DND-41 (cell line): Measurements from ENCODE around the gene DDC.

Experiments used
- ATAC-seq: fragments of 200-7000 bp; cut with Tn5 transposase; 3 replicates; pipeline ENCODE4 v1.9.1; 2021; ENCODE audit warnings: low read depth; ENCODE audit not compliant: insufficient read depth
- DNase-seq: peaks from one replicate; pipeline ENCODE4 v3.0.0-alpha.2; 2020
- H2AFZ ChIP-seq: 2 replicates; pipeline ENCODE4 v1.6.0; 2012; ENCODE audit warnings: low read depth, low read length
- H3K27ac ChIP-seq: 2 replicates; pipeline ENCODE4 v1.5.1; 2012; ENCODE audit warnings: low read length, inconsistent platforms
- H3K27me3 ChIP-seq: fragments of 200-600 bp; sonication (generic); 2 replicates; pipeline ENCODE4 v1.6.0; 2012; ENCODE audit warnings: low read length, mild to moderate bottlenecking, inconsistent platforms; ENCODE audit not compliant: insufficient read depth, poor library complexity
- H3K36me3 ChIP-seq: 2 replicates; pipeline ENCODE4 v1.5.1; 2012; ENCODE audit warnings: low read length, inconsistent platforms; ENCODE audit not compliant: insufficient read depth
- H3K4me1 ChIP-seq: 2 replicates; pipeline ENCODE4 v1.5.1; 2012; ENCODE audit warnings: mild to moderate bottlenecking, low read length; ENCODE audit not compliant: insufficient read depth
- H3K4me2 ChIP-seq: 2 replicates; pipeline ENCODE4 v1.6.0; 2012; ENCODE audit warnings: mild to moderate bottlenecking, moderate library complexity, low read length, inconsistent platforms; ENCODE audit not compliant: insufficient read depth
- H3K4me3 ChIP-seq, 2 experiments: fragments of 200-600 bp in 1 of 2; shearing (Covaris generic) in 1 of 2; 2 replicates each; pipeline ENCODE4 v1.5.1; 2012 to 2016; ENCODE audit warnings: inconsistent platforms in 2 of 2, low read length in 2 of 2, mild to moderate bottlenecking in 2 of 2, low read depth in 1 of 2, moderate library complexity in 1 of 2
- H3K79me2 ChIP-seq: 2 replicates; pipeline ENCODE4 v1.6.0; 2012; ENCODE audit warnings: low read length, inconsistent platforms; ENCODE audit not compliant: insufficient read depth
- H3K9ac ChIP-seq: 2 replicates; pipeline ENCODE4 v1.6.0; 2012; ENCODE audit warnings: low read depth, mild to moderate bottlenecking, inconsistent platforms, low read length, moderate library complexity
- H3K9me3 ChIP-seq: 2 replicates; pipeline ENCODE4 v1.5.1; 2012; ENCODE audit warnings: low read length, moderate library complexity, mild to moderate bottlenecking, inconsistent platforms; ENCODE audit not compliant: insufficient read depth, severe bottlenecking
- H4K20me1 ChIP-seq: 2 replicates; pipeline ENCODE4 v1.6.0; 2012; ENCODE audit warnings: low read length; ENCODE audit not compliant: insufficient read depth
- EZH2 ChIP-seq: IDR thresholded peaks from 3 replicates; pipeline ENCODE4 v1.6.1; 2012; ENCODE audit warnings: borderline replicate concordance, low read depth, mild to moderate bottlenecking, moderate library complexity, low read length, inconsistent platforms; ENCODE audit not compliant: severe bottlenecking
- TF ChIP-seq, protein P1 (sequence below): IDR thresholded peaks from 2 replicates; pipeline ENCODE4 v1.5.1; 2012; ENCODE audit warnings: borderline replicate concordance, low read length, moderate library complexity, mild to moderate bottlenecking; ENCODE audit not compliant: poor library complexity, severe bottlenecking; ENCODE audit errors: extremely low read depth

DDC gene

DNA sequence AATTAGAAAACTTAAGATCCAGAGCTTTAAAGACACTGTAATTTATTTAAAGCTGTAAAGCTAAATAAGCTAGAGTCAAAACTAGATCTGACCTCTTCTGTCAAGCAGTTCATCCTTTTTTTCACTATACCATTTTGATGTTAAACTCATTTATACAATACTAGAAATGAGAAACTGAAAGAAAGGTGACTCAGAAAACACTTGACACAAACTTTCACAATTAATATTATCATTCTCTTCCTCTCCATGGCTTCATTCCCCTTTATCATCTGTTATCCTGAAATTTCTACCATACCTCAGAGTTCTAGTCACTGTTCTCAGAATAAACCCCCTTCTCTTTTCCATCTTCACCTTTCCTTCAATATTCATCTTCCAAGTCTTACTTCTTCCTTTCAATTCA, 116.4 kb downstream of the DDC start:
- Histone ChIP-seq H3K4me3 (peak overlapping the region in 1 of 2 experiments; percentile 96; a peak in 3 of 4 replicates), H3K27ac (peak overlapping the region; percentile 89; the same call in 1 of the 2 replicates), H2AFZ (no peak overlapping the region), H4K20me1 (peaks cover 22% of the 10 kb centered on the region; the same call in 1 of the 2 replicates), H3K4me2 (peak overlapping the region; percentile 90), H3K9ac (peak overlapping the region; percentile 96), H3K4me1 (peaks cover 56% of the 10 kb centered on the region), H3K79me2 (peaks cover 74% of the 10 kb centered on the region), H3K27me3 (no peaks in the 10 kb centered on the region), H3K36me3 (peaks cover 45% of the 10 kb centered on the region), H3K9me3 (no peaks in the 10 kb centered on the region)
- DNase-seq: no peak
- TF ChIP-seq EZH2: no peak
- TF ChIP-seq, protein P1, sequence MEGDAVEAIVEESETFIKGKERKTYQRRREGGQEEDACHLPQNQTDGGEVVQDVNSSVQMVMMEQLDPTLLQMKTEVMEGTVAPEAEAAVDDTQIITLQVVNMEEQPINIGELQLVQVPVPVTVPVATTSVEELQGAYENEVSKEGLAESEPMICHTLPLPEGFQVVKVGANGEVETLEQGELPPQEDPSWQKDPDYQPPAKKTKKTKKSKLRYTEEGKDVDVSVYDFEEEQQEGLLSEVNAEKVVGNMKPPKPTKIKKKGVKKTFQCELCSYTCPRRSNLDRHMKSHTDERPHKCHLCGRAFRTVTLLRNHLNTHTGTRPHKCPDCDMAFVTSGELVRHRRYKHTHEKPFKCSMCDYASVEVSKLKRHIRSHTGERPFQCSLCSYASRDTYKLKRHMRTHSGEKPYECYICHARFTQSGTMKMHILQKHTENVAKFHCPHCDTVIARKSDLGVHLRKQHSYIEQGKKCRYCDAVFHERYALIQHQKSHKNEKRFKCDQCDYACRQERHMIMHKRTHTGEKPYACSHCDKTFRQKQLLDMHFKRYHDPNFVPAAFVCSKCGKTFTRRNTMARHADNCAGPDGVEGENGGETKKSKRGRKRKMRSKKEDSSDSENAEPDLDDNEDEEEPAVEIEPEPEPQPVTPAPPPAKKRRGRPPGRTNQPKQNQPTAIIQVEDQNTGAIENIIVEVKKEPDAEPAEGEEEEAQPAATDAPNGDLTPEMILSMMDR: no peak
- no peak for ATAC-seq

DNA sequence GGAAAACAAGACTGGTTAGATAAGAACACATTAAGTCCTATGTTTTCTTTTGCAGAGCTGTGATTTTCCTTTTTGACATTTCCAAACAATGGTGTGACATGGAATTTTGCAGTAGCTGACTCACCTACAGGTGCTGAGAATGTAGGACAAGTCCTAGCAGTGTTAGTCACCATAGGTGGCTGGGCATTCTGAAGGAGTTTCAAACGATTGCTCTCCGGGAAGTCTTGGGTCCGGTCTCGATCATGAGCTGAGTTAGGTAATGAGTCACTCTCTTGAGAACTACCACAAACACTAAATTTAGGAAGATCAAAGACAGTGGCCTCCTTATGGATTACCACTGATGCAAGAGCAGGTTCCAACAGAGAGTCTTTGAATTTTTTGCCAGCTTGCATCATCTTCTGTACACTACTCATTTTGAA, 118.7 kb downstream of the DDC start:
- DNase-seq (no peak), ATAC-seq (no peak)
- Histone ChIP-seq H3K9ac (no peak overlapping the region), H3K4me3 (no peak overlapping the region), H3K9me3 (no peaks in the 10 kb centered on the region), H3K79me2 (peaks cover 96% of the 10 kb centered on the region), H3K36me3 (peaks cover 67% of the 10 kb centered on the region), H4K20me1 (peaks cover 22% of the 10 kb centered on the region; the same call in 1 of the 2 replicates), H3K4me2 (peak overlapping the region; percentile 31; the same call in 1 of the 2 replicates), H3K27ac (no peak overlapping the region), H2AFZ (no peak overlapping the region), H3K27me3 (no peaks in the 10 kb centered on the region), H3K4me1 (peaks cover 55% of the 10 kb centered on the region)
- no peak for TF ChIP-seq EZH2
- TF ChIP-seq, protein P1: no peak

DNA sequence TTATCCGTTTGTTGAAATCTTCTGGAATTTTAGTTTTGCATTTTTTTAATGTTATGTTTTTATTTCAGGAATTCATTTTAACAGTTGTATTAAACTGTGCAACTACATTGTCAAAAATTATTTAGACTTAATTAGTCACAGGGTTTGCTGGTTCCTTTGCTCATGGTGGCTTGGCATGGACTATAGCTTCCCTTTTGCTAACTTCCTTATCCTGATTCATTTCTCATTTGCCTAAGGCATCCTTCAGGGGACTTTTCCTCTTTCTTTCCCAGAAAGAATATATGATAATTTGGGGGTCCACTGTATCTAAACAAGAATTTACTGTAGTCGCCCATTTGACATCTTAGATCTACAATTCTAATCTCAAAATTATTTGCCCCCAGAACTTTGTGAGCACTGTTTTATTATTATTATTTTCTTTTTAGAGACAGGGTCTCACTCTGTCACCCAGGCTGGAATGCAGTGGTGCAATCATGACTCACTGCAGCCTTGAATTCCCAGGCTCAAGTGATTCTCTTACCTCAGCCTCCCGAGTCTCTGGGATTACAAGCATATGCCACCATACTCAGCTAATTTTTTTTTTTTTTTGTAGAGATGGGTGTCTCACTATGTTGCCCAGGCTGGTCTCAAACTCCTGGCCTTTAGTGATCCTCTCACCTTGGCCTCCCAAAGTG, 128.9 kb downstream of the DDC start:
- Histone ChIP-seq H4K20me1 (peaks cover 31% of the 10 kb centered on the region), H3K27me3 (no peaks in the 10 kb centered on the region), H3K9me3 (no peaks in the 10 kb centered on the region), H3K4me2 (no peak overlapping the region), H3K4me1 (no peaks in the 10 kb centered on the region), H3K79me2 (peaks cover 27% of the 10 kb centered on the region), H2AFZ (no peak overlapping the region), H3K36me3 (peaks cover 48% of the 10 kb centered on the region), H3K27ac (no peak overlapping the region), H3K4me3 (no peak overlapping the region), H3K9ac (no peak overlapping the region)
- no peak for TF ChIP-seq EZH2
- TF ChIP-seq, protein P1: no peak
- ATAC-seq (no peak), DNase-seq (no peak)
